GM12864 (cell line): Measurements from ENCODE around the gene IL22RA1.

Experiments used
- DNase-seq: peaks from one replicate; pipeline ENCODE4 v3.0.0-alpha.2; 2011; ENCODE audit warnings: low read depth
- H3K4me3 ChIP-seq: 2 replicates; pipeline ENCODE4 v1.5.1; 2011; ENCODE audit warnings: mild to moderate bottlenecking, low read depth, low read length, control low read depth
- TF ChIP-seq, protein P1 (sequence below): IDR thresholded peaks from 2 replicates; pipeline ENCODE4 v1.5.1; 2011; ENCODE audit warnings: low read depth, mild to moderate bottlenecking, moderate library complexity, low read length, control low read depth, inconsistent platforms; ENCODE audit errors: missing control alignments

Gene IL22RA1

DNA sequence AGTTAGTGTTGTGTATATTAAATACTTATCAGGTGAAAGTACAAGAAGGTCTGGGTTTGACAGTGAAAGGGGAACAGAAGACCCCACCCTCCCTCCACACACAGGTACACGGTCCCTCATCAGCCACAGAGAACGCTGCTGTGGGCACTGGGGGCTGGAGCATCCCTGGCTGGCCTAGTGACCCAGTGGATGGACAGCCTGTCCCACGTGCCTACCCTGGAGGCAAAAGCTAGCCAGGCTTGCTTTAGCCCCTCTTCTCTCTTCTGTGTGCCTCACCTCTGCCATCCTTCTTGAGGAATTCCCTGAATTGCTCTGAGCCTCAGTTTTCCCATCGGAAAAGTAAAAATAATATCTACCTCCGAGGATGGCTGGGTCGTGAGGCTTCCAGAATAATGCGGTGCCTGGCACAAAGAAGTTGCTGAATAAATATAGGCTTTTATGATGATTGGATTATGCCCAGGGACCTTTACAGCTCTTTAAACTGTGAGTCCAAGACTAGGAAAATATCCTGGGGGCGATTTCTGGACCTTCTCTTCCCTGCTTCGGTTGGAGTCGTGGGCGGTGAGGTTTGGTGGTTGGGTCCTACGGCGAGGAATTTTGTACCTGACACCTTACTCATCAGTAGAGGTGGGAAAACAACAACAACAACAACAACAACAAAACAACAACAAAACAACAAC is 43.2 kb upstream of the IL22RA1 start:
- TF ChIP-seq, protein P1, sequence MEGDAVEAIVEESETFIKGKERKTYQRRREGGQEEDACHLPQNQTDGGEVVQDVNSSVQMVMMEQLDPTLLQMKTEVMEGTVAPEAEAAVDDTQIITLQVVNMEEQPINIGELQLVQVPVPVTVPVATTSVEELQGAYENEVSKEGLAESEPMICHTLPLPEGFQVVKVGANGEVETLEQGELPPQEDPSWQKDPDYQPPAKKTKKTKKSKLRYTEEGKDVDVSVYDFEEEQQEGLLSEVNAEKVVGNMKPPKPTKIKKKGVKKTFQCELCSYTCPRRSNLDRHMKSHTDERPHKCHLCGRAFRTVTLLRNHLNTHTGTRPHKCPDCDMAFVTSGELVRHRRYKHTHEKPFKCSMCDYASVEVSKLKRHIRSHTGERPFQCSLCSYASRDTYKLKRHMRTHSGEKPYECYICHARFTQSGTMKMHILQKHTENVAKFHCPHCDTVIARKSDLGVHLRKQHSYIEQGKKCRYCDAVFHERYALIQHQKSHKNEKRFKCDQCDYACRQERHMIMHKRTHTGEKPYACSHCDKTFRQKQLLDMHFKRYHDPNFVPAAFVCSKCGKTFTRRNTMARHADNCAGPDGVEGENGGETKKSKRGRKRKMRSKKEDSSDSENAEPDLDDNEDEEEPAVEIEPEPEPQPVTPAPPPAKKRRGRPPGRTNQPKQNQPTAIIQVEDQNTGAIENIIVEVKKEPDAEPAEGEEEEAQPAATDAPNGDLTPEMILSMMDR: no peak
- peak overlapping the region; percentile 78 for H3K4me3 ChIP-seq
- no peak for DNase-seq

DNA sequence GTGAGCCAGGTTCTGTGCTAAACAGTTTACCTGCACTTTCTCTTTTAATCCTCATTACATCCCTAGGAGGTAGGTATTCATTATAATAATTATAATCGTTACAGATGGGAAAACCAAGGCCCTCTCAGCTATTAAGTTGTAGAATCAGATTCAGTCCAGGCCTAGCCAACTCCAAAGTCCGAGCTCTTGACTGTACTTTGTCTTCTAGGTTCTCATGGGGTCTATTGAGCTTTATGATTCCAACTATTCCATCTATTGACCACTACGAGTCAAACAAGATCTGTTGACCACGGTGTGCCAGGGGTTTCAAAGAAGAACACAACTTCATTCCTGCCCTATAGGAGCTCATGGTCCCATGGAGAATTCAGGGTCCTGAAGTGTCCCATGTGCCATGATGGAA is 42.1 kb upstream of the IL22RA1 start:
- TF ChIP-seq, protein P1: no peak
- no peak overlapping the region for H3K4me3 ChIP-seq
- no peak for DNase-seq

DNA sequence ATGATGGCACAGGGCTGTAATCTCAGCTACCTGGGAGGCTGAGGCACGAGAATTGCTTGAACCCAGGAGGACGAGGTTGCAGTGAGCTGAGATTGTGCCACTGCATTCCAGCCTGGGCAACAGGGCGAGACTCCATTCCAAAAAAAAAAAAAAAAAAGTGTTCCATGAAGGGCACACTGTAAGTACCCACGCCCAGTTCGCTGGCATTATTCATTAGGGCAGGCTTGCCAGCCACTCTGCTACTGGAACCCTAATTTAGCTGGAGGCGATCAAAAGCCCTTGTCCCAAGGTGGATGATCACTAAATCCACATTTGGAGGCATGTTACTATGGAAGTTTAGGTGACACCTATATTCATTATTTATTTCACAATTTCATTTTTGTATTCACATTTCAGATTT is 39.1 kb upstream of the IL22RA1 start:
- no peak for DNase-seq
- H3K4me3 ChIP-seq: no peak overlapping the region
- TF ChIP-seq, protein P1: no peak

DNA sequence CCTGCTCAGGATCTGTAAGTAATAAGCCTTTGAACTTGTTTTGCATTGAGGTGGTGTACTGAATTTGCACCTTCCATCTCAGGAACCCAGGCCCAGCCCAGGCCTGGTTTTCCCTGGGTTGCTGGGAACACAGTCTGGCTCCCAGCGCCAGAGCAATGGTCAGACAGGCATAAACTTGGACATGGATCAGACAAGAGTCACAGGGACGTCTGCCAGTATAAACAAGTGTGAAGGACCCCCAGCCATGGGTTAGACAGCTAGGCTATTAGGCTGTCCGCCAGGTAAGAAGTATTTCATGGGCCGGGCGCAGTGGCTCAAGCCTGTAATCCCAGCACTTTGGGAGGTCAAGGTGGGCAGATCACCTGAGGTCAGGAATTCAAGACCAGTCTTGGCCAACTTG is 38.7 kb upstream of the IL22RA1 start:
- no peak for DNase-seq
- TF ChIP-seq, protein P1: no peak
- no peak overlapping the region for H3K4me3 ChIP-seq

DNA sequence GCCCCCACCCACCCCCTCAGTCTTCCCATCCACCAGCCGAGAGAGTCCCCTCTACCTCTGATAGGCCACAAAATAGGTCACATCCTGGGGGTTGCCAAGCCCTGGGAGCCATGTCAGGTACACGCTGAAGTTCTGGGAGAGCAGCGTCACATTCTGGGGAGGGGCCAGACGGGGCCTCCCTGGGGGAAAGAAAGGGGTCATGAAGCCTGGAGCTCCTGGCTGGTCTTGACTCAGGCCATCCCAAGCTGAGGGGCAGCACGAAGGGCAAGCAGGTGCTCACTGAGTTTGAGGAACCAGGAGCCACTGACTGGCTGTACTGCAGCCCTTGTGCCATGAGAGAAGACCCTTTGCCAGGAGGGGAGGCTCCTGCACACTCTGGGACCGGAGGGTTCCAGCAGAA is 37.7 kb upstream of the IL22RA1 start:
- TF ChIP-seq, protein P1: no peak
- no peak for DNase-seq
- H3K4me3 ChIP-seq: no peak overlapping the region

DNA sequence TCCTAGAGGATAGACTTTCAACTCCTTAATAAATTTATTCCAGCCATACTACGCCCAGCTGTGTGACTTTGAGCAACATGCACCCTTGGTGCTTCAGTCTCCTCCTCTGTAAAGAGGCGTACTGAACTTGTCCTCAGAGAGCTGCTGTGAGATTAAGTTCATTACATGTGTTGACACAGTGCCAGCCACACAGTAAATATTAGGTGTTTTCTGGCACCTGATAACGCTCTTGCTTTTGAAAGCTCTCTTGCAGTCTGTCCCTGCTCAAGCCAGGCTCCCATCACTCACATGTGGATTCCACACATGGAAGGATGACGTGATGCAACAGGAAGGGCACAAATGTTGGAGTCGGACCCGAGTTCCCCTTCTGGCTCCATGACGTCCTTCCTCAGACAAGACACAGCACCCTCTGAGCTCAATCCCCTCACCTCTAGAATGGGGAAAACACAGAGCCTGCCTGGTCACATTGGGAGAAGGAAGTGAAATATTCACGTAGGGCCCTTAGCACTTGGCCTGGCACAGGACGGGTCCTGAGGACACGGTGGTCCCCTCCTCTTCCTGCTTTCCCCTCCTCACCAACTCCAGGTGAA is 36.4 kb upstream of the IL22RA1 start:
- TF ChIP-seq, protein P1: no peak
- no peak overlapping the region for H3K4me3 ChIP-seq
- DNase-seq: no peak

DNA sequence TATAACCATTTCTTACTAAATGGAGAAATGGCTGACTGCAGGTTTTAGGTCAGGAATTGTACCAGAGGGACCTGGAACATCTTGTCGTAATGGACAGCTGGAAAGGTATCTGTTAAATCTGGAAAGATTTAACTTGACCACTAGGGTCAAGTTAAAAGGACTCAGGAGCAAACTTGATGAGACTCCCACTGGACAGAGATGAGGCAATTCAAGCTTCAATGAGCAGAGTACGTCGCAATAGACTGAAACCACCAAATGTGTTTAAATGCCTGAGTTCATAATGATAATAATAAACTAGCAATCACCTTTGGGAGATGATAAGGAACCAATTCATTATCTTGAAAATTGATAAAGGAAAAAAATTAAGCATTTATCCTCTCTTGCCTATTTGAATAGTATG is 35.5 kb upstream of the IL22RA1 start:
- TF ChIP-seq, protein P1: no peak
- no peak overlapping the region for H3K4me3 ChIP-seq
- DNase-seq: no peak
